ENCODE results near the gene ATP5F1E.

Gene ATP5F1E

GRCh38 chr20:59002874-59003399, 29.2 kb downstream of the ATP5F1E start:
- no peaks in the 10 kb centered on the region for H3K9me3 ChIP-seq (ENCODE audit: insufficient read depth, low read length, severe bottlenecking)
- no peak overlapping the region for H3K4me3 ChIP-seq (ENCODE audit: low read depth in 1 of 2, low read length in 2 of 2)
- H3K27me3 ChIP-seq (ENCODE audit: insufficient read depth, low read length, poor library complexity), result no peaks in the 10 kb centered on the region
- ATAC-seq (ENCODE audit: insufficient read depth, low read depth), result no peak
- no peak overlapping the region for H3K27ac ChIP-seq (ENCODE audit: low read length)
- TF ChIP-seq EZH2 (IDR thresholded peaks at IDR 0.05; ENCODE audit: borderline replicate concordance, low read depth, low read length, severe bottlenecking) (no peak), CTCF (IDR thresholded peaks at IDR 0.05; ENCODE audit: borderline replicate concordance, extremely low read depth, low read length, poor library complexity, severe bottlenecking) (no peak)
- no peak overlapping the region for H2AFZ ChIP-seq (ENCODE audit: low read depth, low read length)
- no peak overlapping the region for H3K4me2 ChIP-seq (ENCODE audit: insufficient read depth, low read length)
- DNase-seq, result no peak
- H3K4me1 ChIP-seq (ENCODE audit: insufficient read depth, low read length), result peaks cover 15% of the 10 kb centered on the region
- H3K36me3 ChIP-seq (ENCODE audit: insufficient read depth, low read length), result no peaks in the 10 kb centered on the region
- peaks cover 18% of the 10 kb centered on the region for H4K20me1 ChIP-seq (ENCODE audit: insufficient read depth, low read length)
- no peak overlapping the region for H3K9ac ChIP-seq (ENCODE audit: low read depth, low read length)
- H3K79me2 ChIP-seq (ENCODE audit: insufficient read depth, low read length), result no peaks in the 10 kb centered on the region

GRCh38 chr20:59002388-59002787, 29.7 kb downstream of the ATP5F1E start:
- DNase-seq (no peak), ATAC-seq (ENCODE audit: insufficient read depth, low read depth) (no peak)
- Histone ChIP-seq H3K27ac (ENCODE audit: low read length) (no peak overlapping the region), H3K4me2 (ENCODE audit: insufficient read depth, low read length) (no peak overlapping the region), H2AFZ (ENCODE audit: low read depth, low read length) (no peak overlapping the region), H3K4me1 (ENCODE audit: insufficient read depth, low read length) (peaks cover 15% of the 10 kb centered on the region), H3K36me3 (ENCODE audit: insufficient read depth, low read length) (no peaks in the 10 kb centered on the region), H4K20me1 (ENCODE audit: insufficient read depth, low read length) (peaks cover 18% of the 10 kb centered on the region), H3K27me3 (ENCODE audit: insufficient read depth, low read length, poor library complexity) (no peaks in the 10 kb centered on the region), H3K4me3 (ENCODE audit: low read depth in 1 of 2, low read length in 2 of 2) (no peak overlapping the region), H3K9me3 (ENCODE audit: insufficient read depth, low read length, severe bottlenecking) (no peaks in the 10 kb centered on the region), H3K9ac (ENCODE audit: low read depth, low read length) (no peak overlapping the region), H3K79me2 (ENCODE audit: insufficient read depth, low read length) (no peaks in the 10 kb centered on the region)
- TF ChIP-seq EZH2 (IDR thresholded peaks at IDR 0.05; ENCODE audit: borderline replicate concordance, low read depth, low read length, severe bottlenecking) (no peak), CTCF (IDR thresholded peaks at IDR 0.05; ENCODE audit: borderline replicate concordance, extremely low read depth, low read length, poor library complexity, severe bottlenecking) (no peak)

- Histone ChIP-seq H3K9ac (ENCODE audit: low read depth, low read length) (no peak overlapping the region), H3K4me2 (ENCODE audit: insufficient read depth, low read length) (no peak overlapping the region), H2AFZ (ENCODE audit: low read depth, low read length) (no peak overlapping the region), H3K9me3 (ENCODE audit: insufficient read depth, low read length, severe bottlenecking) (no peaks in the 10 kb centered on the region), H3K36me3 (ENCODE audit: insufficient read depth, low read length) (no peaks in the 10 kb centered on the region; the same call in 1 of the 2 replicates), H3K27ac (ENCODE audit: low read length) (no peak overlapping the region), H3K27me3 (ENCODE audit: insufficient read depth, low read length, poor library complexity) (no peaks in the 10 kb centered on the region), H3K4me1 (ENCODE audit: insufficient read depth, low read length) (peaks cover 15% of the 10 kb centered on the region), H3K79me2 (ENCODE audit: insufficient read depth, low read length) (no peaks in the 10 kb centered on the region), H4K20me1 (ENCODE audit: insufficient read depth, low read length) (peaks cover 18% of the 10 kb centered on the region), H3K4me3 (ENCODE audit: low read depth in 1 of 2, low read length in 2 of 2) (no peak overlapping the region)
- TF ChIP-seq CTCF (IDR thresholded peaks at IDR 0.05; ENCODE audit: borderline replicate concordance, extremely low read depth, low read length, poor library complexity, severe bottlenecking) (no peak), EZH2 (IDR thresholded peaks at IDR 0.05; ENCODE audit: borderline replicate concordance, low read depth, low read length, severe bottlenecking) (no peak)
- DNase-seq (no peak), ATAC-seq (ENCODE audit: insufficient read depth, low read depth) (no peak)
These were observed 30.5 kb downstream of the ATP5F1E start for GRCh38 chr20:59001449-59002171.
